Breast epithelium (tissue), 4 donors: ENCODE measurements around the gene NEURL1. TPM values are rescaled to one million over a fixed set of nuclear protein-coding genes. Genes with fewer than 3 reads are reported as not detected.
A peak's percentile ranks its signal among the peaks of the same experiment; 100 is the strongest.

Experiments
- DNase-seq, 2 donors: peaks; one replicate each; pipeline ENCODE4 v3.0.0-alpha.2; 2019; ENCODE audit warnings: low spot score in 2 of 2
- H3K27ac ChIP-seq, 2 donors: fragments of 200-600 bp; sonication (generic) in 1 of 2; one replicate each; pipeline ENCODE4 v1.5.1; 2016 to 2019; ENCODE audit warnings: mild to moderate bottlenecking in 1 of 2
- H3K27me3 ChIP-seq, 2 donors: fragments of 200-600 bp; sonication (generic) in 1 of 2; one replicate each; pipeline versions ENCODE4 v1.5.1 to v1.6.0; 2017 to 2019; ENCODE audit warnings: control low read depth in 1 of 2, mild to moderate bottlenecking in 1 of 2
- H3K36me3 ChIP-seq: fragments of 200-600 bp; one replicate; pipeline ENCODE4 v1.5.1; 2019
- H3K4me1 ChIP-seq, 2 donors: fragments of 200-600 bp; sonication (generic); one replicate each; pipeline ENCODE4 v1.5.1; 2016 to 2019; ENCODE audit warnings: control low read depth in 1 of 2
- H3K4me3 ChIP-seq, 3 donors: fragments of 200-600 bp; sonication (generic); 1 replicate in 2 of 3; 2 replicates in 1 of 3; pipeline ENCODE4 v1.5.1; 2016 to 2019; ENCODE audit warnings: mild to moderate bottlenecking in 3 of 3, moderate library complexity in 2 of 3
- H3K9me3 ChIP-seq, 2 donors: fragments of 200-600 bp; sonication (generic) in 1 of 2; one replicate each; pipeline ENCODE4 v1.5.1; 2016 to 2019; ENCODE audit warnings: control low read depth in 1 of 2
- CTCF ChIP-seq, 3 donors: fragments of 450-650 bp; IDR thresholded peaks; one replicate each; pipeline ENCODE4 v1.5.1; 2016 to 2017; ENCODE audit warnings: antibody characterized with exemption in 3 of 3, mild to moderate bottlenecking in 3 of 3, moderate library complexity in 3 of 3
- POLR2A ChIP-seq: fragments of 450-650 bp; IDR thresholded peaks from one replicate; pipeline ENCODE4 v1.6.1; 2016; ENCODE audit warnings: antibody characterized with exemption, mild to moderate bottlenecking, moderate library complexity
- POLR2AphosphoS5 ChIP-seq, 3 donors: sonication (generic); formaldehyde crosslinking; IDR thresholded peaks; one replicate each; pipeline ENCODE4 v1.6.1; 2017; ENCODE audit warnings: antibody characterized with exemption in 3 of 3
- intact Hi-C: fragments of 100-400 bp; cut with DNase I; formaldehyde crosslinking; loops from one replicate; pipeline ENCODE4 v1.15.1; 2023; ENCODE audit warnings: low total_unique reads
- total RNA-seq, 3 donors: library from RNA; depleted of rRNA; stranded (reverse); fragments of >200 nt; gene quantifications; one replicate each; pipeline ENCODE4 v1.1.0, GENCODE V29; 2016

NEURL1 gene
- total RNA-seq, 3 donors from 2014 or later = 0.16 to 1.5 (median 0.33) TPM

GRCh38 chr10:103583871-103584215 is 90.3 kb downstream of the NEURL1 start:
- H3K36me3 ChIP-seq = no peaks in the 10 kb centered on the region
- H3K4me3 ChIP-seq = peak overlapping the region; percentile 41 to 67 (median 51)

GRCh38 chr10:103584216-103585010 is 90.9 kb downstream of the NEURL1 start:
- DNase-seq = no peak
- H3K4me3 ChIP-seq = peak overlapping the region; percentile 41 to 67 (median 51)
- H3K27me3 ChIP-seq = no peaks in the 10 kb centered on the region
- TF ChIP-seq CTCF (IDR thresholded peaks at IDR 0.05) (no peak), POLR2AphosphoS5 (IDR thresholded peaks at IDR 0.05) (no peak), POLR2A (no peak)
- H3K36me3 ChIP-seq = no peaks in the 10 kb centered on the region
- H3K27ac ChIP-seq = peak overlapping the region in 1 of 2 donors; percentile 25
- intact Hi-C loops = no loop called here
- H3K4me1 ChIP-seq = no peaks in the 10 kb centered on the region
- H3K9me3 ChIP-seq = peaks cover 7 to 8% of the 10 kb centered on the region in 2 donors

More at GRCh38 chr10:103583871-103584215, 90.3 kb downstream of the NEURL1 start:
- no peak for DNase-seq
- Histone ChIP-seq H3K9me3 (peaks cover 7 to 8% of the 10 kb centered on the region in 2 donors), H3K4me1 (no peaks in the 10 kb centered on the region), H3K27ac (no peak overlapping the region), H3K27me3 (no peaks in the 10 kb centered on the region)
- TF ChIP-seq POLR2A = no peak
- TF ChIP-seq POLR2AphosphoS5 (IDR thresholded peaks at IDR 0.05) = no peak
- no peak for TF ChIP-seq CTCF (IDR thresholded peaks at IDR 0.05)
- intact Hi-C loops = no loop called here

- peak overlapping the region; percentile 41 to 67 (median 51) for H3K4me3 ChIP-seq
- H3K4me1 ChIP-seq = no peaks in the 10 kb centered on the region
- H3K36me3 ChIP-seq = no peaks in the 10 kb centered on the region
- H3K27ac ChIP-seq = peak overlapping the region in 1 of 2 donors; percentile 25
- H3K9me3 ChIP-seq = peaks cover 7 to 8% of the 10 kb centered on the region in 2 donors
- H3K27me3 ChIP-seq = no peaks in the 10 kb centered on the region
- intact Hi-C loops = no loop called here
- no peak for TF ChIP-seq POLR2A
- TF ChIP-seq CTCF (IDR thresholded peaks at IDR 0.05) = no peak
- TF ChIP-seq POLR2AphosphoS5 (IDR thresholded peaks at IDR 0.05) = no peak
- no peak for DNase-seq
Observed at GRCh38 chr10:103585011-103585405, 91.5 kb downstream of the NEURL1 start.

GRCh38 chr10:103587073-103587472 is 93.6 kb downstream of the NEURL1 start:
- TF ChIP-seq POLR2A (no peak), CTCF (IDR thresholded peaks at IDR 0.05) (no peak), POLR2AphosphoS5 (IDR thresholded peaks at IDR 0.05) (no peak)
- H3K9me3 ChIP-seq = peaks cover 7 to 8% of the 10 kb centered on the region in 2 donors
- no peaks in the 10 kb centered on the region for H3K36me3 ChIP-seq
- no peak overlapping the region for H3K4me3 ChIP-seq
- DNase-seq = no peak
- no peak overlapping the region for H3K27ac ChIP-seq
- no peaks in the 10 kb centered on the region for H3K27me3 ChIP-seq
- H3K4me1 ChIP-seq = no peaks in the 10 kb centered on the region
- intact Hi-C loops = no loop called here

DNA sequence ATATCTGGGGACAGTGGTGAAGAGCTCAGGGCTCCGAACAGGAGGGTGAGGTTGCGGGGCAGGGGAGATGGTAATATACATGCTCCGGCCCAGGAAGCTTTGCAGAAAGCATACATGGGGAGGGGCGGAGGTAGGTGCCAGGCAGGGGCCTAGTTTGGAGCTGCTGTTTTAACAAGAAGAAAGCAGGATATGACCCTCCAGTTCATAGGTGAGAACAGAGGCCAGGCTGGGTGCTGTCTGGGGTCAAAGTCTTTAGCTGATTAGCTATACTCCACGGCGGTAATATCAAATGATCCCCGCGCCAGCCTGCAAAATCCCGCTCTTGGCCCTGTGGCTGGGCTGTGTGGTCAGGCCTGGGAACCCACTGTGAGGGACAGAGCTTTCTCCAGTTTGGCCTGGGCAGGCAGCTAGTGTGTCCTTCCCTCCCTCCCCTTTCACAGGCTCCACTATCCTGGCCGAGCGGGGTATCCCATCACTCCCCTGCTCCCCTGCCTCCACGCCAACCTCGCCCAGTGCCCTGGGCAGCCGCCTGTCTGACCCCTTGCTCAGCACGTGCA is 95.6 kb downstream of the NEURL1 start:
- H3K36me3 ChIP-seq = no peaks in the 10 kb centered on the region
- intact Hi-C loops = no loop called here
- no peak overlapping the region for H3K4me3 ChIP-seq
- no peaks in the 10 kb centered on the region for H3K27me3 ChIP-seq
- no peaks in the 10 kb centered on the region for H3K4me1 ChIP-seq
- peaks cover 7 to 8% of the 10 kb centered on the region in 2 donors for H3K9me3 ChIP-seq
- TF ChIP-seq CTCF (IDR thresholded peaks at IDR 0.05) (no peak), POLR2AphosphoS5 (IDR thresholded peaks at IDR 0.05) (no peak), POLR2A (no peak)
- no peak for DNase-seq
- no peak overlapping the region for H3K27ac ChIP-seq
